Neural cell (in vitro differentiated cells): ENCODE data around the gene PRRX1. TPM values are rescaled to one million over a fixed set of nuclear protein-coding genes. Genes with fewer than 3 reads are reported as not detected.

Experiments used
- H2AFZ ChIP-seq: fragments of 200-600, 300-800 bp; sonication (generic), shearing (Covaris generic); 2 replicates; pipeline ENCODE4 v1.6.0; 2014; ENCODE audit warnings: low read depth, mild to moderate bottlenecking, antibody characterized with exemption, low read length, moderate library complexity
- H3F3A ChIP-seq: fragments of 200-600 bp; shearing (Covaris generic); 2 replicates; pipeline ENCODE4 v1.6.1; 2016; ENCODE audit warnings: mild to moderate bottlenecking, moderate library complexity, mixed read lengths, antibody characterized with exemption, low read length; ENCODE audit not compliant: insufficient read depth, poor library complexity, severe bottlenecking
- H3K27ac ChIP-seq: fragments of 200-600, 300-800 bp; sonication (generic), shearing (Covaris generic); 2 replicates; pipeline ENCODE4 v1.5.1; 2014; ENCODE audit warnings: mild to moderate bottlenecking, low read length, moderate library complexity
- H3K27me3 ChIP-seq: fragments of 300-800, 200-600 bp; sonication (generic), shearing (Covaris generic); 2 replicates; pipeline ENCODE4 v1.6.0; 2014; ENCODE audit warnings: mild to moderate bottlenecking, low read depth, low read length, moderate library complexity; ENCODE audit not compliant: insufficient read depth
- H3K36me3 ChIP-seq: fragments of 300-800, 200-600 bp; sonication (generic), shearing (Covaris generic); 2 replicates; pipeline ENCODE4 v1.5.1; 2014; ENCODE audit warnings: mild to moderate bottlenecking, antibody characterized with exemption, low read length, moderate library complexity; ENCODE audit not compliant: insufficient read depth
- H3K4me2 ChIP-seq: fragments of 300-800, 200-600 bp; sonication (generic), shearing (Covaris generic); 2 replicates; pipeline ENCODE4 v1.6.0; 2014; ENCODE audit warnings: mild to moderate bottlenecking, low read length
- H3K4me3 ChIP-seq: fragments of 300-800, 200-600 bp; sonication (generic), shearing (Covaris generic); 2 replicates; pipeline ENCODE4 v1.5.1; 2014; ENCODE audit warnings: mild to moderate bottlenecking, low read length, moderate library complexity
- H3K79me2 ChIP-seq: fragments of 200-600 bp; shearing (Covaris generic); replicated peaks from 2 replicates; pipeline ENCODE4 v1.6.0; 2014; ENCODE audit warnings: mild to moderate bottlenecking, low read length, moderate library complexity; ENCODE audit not compliant: insufficient read depth
- H3K9ac ChIP-seq: fragments of 300-800, 200-600 bp; sonication (generic), shearing (Covaris generic); 2 replicates; pipeline ENCODE4 v1.6.1; 2016; ENCODE audit warnings: mild to moderate bottlenecking, low read length, mixed read lengths
- H3K9me2 ChIP-seq: fragments of 200-600 bp; shearing (Covaris generic); 2 replicates; pipeline ENCODE4 v1.6.1; 2016; ENCODE audit warnings: mild to moderate bottlenecking, low read length, mixed read lengths; ENCODE audit not compliant: insufficient read depth
- H3K9me3 ChIP-seq: fragments of 200-600, 300-800 bp; sonication (generic), shearing (Covaris generic); 2 replicates; pipeline ENCODE4 v1.6.1; 2016; ENCODE audit warnings: mild to moderate bottlenecking, mixed run types, low read length, moderate library complexity, mixed read lengths
- H4K20me1 ChIP-seq: fragments of 200-600 bp; shearing (Covaris generic); 2 replicates; pipeline ENCODE4 v1.6.1; 2016; ENCODE audit warnings: mild to moderate bottlenecking, mixed run types; ENCODE audit not compliant: insufficient read depth
- EP300 ChIP-seq: fragments of 450-650 bp; conservative IDR thresholded peaks from 2 replicates; pipeline ENCODE4 v1.6.1; 2014; ENCODE audit warnings: antibody characterized with exemption, mild to moderate bottlenecking, moderate library complexity; ENCODE audit not compliant: poor library complexity, severe bottlenecking
- EZH2 ChIP-seq: fragments of 200-600, 300-800 bp; shearing (Covaris generic), sonication (generic); IDR thresholded peaks from 2 replicates; pipeline ENCODE4 v1.6.1; 2014; ENCODE audit warnings: antibody characterized with exemption, low read length, borderline replicate concordance, mild to moderate bottlenecking; ENCODE audit not compliant: insufficient read depth, poor library complexity, severe bottlenecking
- MXI1 ChIP-seq: fragments of 450-650 bp; conservative IDR thresholded peaks from 2 replicates; pipeline ENCODE4 v1.6.1; 2014; ENCODE audit warnings: antibody characterized with exemption, mild to moderate bottlenecking; ENCODE audit not compliant: poor library complexity, severe bottlenecking
- POLR2AphosphoS5 ChIP-seq: IDR thresholded peaks from 2 replicates; pipeline ENCODE4 v1.6.1; 2012
- RAD21 ChIP-seq: fragments of 450-650 bp; conservative IDR thresholded peaks from 2 replicates; pipeline ENCODE4 v1.6.1; 2014; ENCODE audit warnings: antibody characterized with exemption, mild to moderate bottlenecking, moderate library complexity
- SMC3 ChIP-seq: fragments of 450-650 bp; conservative IDR thresholded peaks from 2 replicates; pipeline ENCODE4 v1.6.1; 2014; ENCODE audit warnings: antibody characterized with exemption, mild to moderate bottlenecking, moderate library complexity; ENCODE audit not compliant: poor library complexity
- TAF1 ChIP-seq: IDR thresholded peaks from 2 replicates; pipeline ENCODE4 v1.6.1; 2012; ENCODE audit warnings: low read depth
- polyA plus RNA-seq: library from polyadenylated mRNA; depleted of rRNA; stranded (reverse); fragments of >200 nt; gene quantifications from 2 replicates; pipeline ENCODE4 v1.2.3, GENCODE V29; 2014
- TF ChIP-seq, protein P1 (sequence below): fragments of 450-650 bp; IDR thresholded peaks from 2 replicates; pipeline ENCODE4 v1.5.1; 2014; ENCODE audit warnings: antibody characterized with exemption, mild to moderate bottlenecking, moderate library complexity; ENCODE audit not compliant: poor library complexity, severe bottlenecking
- TF ChIP-seq, protein P2 (sequence below): IDR thresholded peaks from 2 replicates; pipeline ENCODE4 v1.6.1; 2012; ENCODE audit warnings: borderline replicate concordance

PRRX1 gene
- polyA plus RNA-seq, 1 donor from 2014 or later, result 0.10 TPM

DNA sequence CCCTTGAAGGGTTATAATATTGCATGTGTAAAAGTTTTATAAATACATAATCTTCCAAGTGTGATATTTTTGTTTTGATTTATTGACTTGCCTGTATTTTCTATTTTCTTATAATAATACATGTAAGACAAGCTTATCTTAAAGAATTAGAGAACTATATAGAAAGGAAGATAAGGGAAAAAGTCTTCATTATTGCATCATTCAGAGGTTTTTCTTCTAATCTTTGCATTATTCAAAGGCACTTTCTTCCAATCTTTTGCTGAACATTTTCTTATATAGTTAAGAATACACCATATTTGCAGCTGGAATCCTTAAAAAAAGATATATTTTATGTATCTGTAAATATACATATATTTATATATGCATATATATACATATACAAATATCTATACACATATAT is 33.4 kb downstream of the PRRX1 start:
- Histone ChIP-seq H3K9ac (no peak overlapping the region), H3K27me3 (no peaks in the 10 kb centered on the region), H3K79me2 (no peaks in the 10 kb centered on the region), H2AFZ (no peak overlapping the region), H3K4me3 (no peak overlapping the region), H4K20me1 (no peaks in the 10 kb centered on the region), H3K36me3 (no peaks in the 10 kb centered on the region), H3K9me3 (no peaks in the 10 kb centered on the region), H3K9me2 (no peaks in the 10 kb centered on the region), H3K27ac (no peak overlapping the region), H3F3A (no peaks in the 10 kb centered on the region), H3K4me2 (no peak overlapping the region)
- TF ChIP-seq SMC3 (no peak), MXI1 (no peak), EZH2 (no peak), EP300 (no peak), TAF1 (no peak), POLR2AphosphoS5 (no peak), RAD21 (no peak)
- TF ChIP-seq, protein P1, sequence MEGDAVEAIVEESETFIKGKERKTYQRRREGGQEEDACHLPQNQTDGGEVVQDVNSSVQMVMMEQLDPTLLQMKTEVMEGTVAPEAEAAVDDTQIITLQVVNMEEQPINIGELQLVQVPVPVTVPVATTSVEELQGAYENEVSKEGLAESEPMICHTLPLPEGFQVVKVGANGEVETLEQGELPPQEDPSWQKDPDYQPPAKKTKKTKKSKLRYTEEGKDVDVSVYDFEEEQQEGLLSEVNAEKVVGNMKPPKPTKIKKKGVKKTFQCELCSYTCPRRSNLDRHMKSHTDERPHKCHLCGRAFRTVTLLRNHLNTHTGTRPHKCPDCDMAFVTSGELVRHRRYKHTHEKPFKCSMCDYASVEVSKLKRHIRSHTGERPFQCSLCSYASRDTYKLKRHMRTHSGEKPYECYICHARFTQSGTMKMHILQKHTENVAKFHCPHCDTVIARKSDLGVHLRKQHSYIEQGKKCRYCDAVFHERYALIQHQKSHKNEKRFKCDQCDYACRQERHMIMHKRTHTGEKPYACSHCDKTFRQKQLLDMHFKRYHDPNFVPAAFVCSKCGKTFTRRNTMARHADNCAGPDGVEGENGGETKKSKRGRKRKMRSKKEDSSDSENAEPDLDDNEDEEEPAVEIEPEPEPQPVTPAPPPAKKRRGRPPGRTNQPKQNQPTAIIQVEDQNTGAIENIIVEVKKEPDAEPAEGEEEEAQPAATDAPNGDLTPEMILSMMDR, result no peak
- TF ChIP-seq, protein P2, sequence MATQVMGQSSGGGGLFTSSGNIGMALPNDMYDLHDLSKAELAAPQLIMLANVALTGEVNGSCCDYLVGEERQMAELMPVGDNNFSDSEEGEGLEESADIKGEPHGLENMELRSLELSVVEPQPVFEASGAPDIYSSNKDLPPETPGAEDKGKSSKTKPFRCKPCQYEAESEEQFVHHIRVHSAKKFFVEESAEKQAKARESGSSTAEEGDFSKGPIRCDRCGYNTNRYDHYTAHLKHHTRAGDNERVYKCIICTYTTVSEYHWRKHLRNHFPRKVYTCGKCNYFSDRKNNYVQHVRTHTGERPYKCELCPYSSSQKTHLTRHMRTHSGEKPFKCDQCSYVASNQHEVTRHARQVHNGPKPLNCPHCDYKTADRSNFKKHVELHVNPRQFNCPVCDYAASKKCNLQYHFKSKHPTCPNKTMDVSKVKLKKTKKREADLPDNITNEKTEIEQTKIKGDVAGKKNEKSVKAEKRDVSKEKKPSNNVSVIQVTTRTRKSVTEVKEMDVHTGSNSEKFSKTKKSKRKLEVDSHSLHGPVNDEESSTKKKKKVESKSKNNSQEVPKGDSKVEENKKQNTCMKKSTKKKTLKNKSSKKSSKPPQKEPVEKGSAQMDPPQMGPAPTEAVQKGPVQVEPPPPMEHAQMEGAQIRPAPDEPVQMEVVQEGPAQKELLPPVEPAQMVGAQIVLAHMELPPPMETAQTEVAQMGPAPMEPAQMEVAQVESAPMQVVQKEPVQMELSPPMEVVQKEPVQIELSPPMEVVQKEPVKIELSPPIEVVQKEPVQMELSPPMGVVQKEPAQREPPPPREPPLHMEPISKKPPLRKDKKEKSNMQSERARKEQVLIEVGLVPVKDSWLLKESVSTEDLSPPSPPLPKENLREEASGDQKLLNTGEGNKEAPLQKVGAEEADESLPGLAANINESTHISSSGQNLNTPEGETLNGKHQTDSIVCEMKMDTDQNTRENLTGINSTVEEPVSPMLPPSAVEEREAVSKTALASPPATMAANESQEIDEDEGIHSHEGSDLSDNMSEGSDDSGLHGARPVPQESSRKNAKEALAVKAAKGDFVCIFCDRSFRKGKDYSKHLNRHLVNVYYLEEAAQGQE, result no peak

DNA sequence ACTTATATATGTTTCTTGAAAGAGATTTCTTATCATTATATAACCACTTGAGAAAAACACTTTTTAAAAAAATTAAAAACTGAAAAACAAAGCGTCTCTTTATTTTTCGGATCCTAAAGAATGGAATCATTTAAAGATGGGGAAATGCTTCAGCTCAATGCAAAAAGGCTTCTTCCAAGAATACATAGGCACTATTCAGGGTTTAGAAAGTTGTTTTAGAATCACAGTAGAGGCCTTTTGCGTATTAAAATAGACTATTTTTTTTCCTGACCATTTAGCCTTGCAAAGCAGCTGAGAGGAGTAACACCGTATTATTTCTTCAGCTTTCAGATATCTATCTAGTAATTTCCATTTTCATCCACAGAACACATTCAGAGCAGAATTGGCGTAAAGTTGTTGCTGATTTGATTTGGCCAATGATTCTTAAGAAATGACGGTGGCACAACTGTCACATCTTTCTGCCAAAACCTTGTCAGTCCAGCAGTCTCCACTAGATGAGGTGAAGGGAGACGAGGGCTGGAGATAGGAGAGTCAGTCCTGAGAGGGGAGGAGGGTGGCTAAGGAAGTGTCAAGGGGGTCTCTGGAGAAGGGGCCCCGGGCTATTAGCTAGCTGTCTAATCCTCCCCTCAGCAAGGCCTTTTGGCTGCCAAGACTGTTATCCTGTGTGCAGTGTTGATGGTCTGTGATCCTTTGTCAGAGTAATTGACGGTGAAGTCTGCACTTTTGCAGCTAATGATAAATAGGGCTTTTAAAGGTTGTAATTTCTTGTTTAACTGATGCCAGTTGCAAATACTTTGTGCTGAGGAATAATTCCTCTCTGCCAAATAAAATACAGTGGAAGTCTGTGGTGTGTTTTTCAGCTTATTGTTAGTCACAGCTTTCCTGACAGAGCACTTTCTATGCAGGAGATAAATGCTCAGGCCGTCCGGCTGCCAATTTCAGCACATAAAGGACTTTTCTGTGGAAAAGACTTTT is 34.7 kb downstream of the PRRX1 start:
- H3K79me2 ChIP-seq, result no peaks in the 10 kb centered on the region
- TF ChIP-seq, protein P2, result no peak
- peak; percentile 11 for TF ChIP-seq POLR2AphosphoS5
- H3F3A ChIP-seq, result no peaks in the 10 kb centered on the region
- H3K36me3 ChIP-seq, result no peaks in the 10 kb centered on the region
- peak overlapping the region; percentile 3 for H3K4me2 ChIP-seq
- H3K27ac ChIP-seq, result no peak overlapping the region
- no peaks in the 10 kb centered on the region for H3K9me3 ChIP-seq
- H4K20me1 ChIP-seq, result no peaks in the 10 kb centered on the region
- no peaks in the 10 kb centered on the region for H3K27me3 ChIP-seq
- H3K9me2 ChIP-seq, result no peaks in the 10 kb centered on the region
- H2AFZ ChIP-seq, result no peak overlapping the region
- peak overlapping the region; percentile 3 for H3K9ac ChIP-seq
- peak overlapping the region; percentile 38 for H3K4me3 ChIP-seq
